ENCODE measurements around the gene EMP1.
"Not testable (repeated sequence)": the region's sequence is repeated elsewhere in the genome, so short reads cannot be mapped to it uniquely, and the experiment has no call there.

Gene EMP1

GRCh38 chr12:13258717-13259119 lies 62.2 kb downstream of the EMP1 start:
- DNase-seq (ENCODE audit: low read depth): no peak

- not testable (repeated sequence) for DNase-seq (ENCODE audit: low read depth)
These were observed 63.1 kb downstream of the EMP1 start for GRCh38 chr12:13259625-13260024.

GRCh38 chr12:13267826-13268225 lies 71.3 kb downstream of the EMP1 start:
- DNase-seq (ENCODE audit: low read depth): not testable (repeated sequence)

- DNase-seq (ENCODE audit: low read depth): no peak
These were observed 72.1 kb downstream of the EMP1 start for GRCh38 chr12:13268581-13268980.

All from CMK (cell line).